HG03521 (cell line): Measurements from ENCODE around the gene RPS6KA3.

ENCODE experiments used
- ATAC-seq: cut with Tn5 transposase; IDR thresholded peaks from one replicate; pipeline ENCODE4 v1.9.1; 2021; ENCODE audit warnings: mild to moderate bottlenecking, moderate library complexity; ENCODE audit not compliant: unreplicated experiment

The RPS6KA3 gene

DNA sequence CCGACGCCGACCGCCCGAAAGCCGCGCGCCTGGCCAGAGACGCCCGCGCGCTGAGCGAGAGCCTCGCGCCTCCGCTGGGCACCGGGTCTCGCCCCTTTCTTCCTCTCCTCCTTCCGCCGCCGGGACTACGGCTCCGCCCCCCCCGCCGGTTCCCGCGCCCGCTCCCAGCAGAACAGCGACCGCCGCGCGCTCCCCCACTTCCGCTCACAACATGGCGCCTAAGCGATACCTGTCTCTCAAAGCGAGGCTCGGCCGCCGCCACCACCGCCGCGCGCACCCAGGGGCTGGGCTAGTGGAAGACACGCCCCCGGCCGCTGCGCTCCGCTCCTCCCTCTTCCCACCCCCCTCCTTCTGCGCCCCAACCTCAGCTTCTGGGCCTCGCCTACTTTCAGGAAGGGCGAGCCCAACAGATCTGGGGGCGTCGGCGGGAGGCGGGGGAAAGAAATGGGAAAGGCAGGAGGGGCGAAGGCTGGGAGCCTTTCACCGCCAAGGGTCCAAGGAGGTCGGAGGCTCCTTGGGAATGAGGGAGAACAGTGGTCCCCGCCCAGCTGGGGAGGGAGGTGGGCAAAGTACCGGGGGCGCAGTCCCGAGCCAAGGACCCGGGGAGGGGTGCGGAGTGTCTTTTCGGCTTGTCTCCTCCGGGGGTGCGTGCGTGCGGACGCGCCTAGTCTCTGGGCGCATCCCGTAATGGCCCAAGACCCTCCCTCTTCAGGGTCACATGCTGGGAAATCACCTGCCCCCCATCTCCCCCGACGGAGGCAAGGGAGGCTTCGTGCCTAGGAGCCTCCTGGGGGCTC lies at the start of gene RPS6KA3:
Gene RPS6KA3, minus strand, starts transcription at position 100 of the 797 bp plus-strand sequence. CDS start 277 bp downstream, outside the sequence.
- ATAC-seq, result peak; percentile 76

- ATAC-seq, result peak; percentile 59
Measured at GRCh38 chrX:20315140-20315539, 48.4 kb upstream of the RPS6KA3 start.

DNA sequence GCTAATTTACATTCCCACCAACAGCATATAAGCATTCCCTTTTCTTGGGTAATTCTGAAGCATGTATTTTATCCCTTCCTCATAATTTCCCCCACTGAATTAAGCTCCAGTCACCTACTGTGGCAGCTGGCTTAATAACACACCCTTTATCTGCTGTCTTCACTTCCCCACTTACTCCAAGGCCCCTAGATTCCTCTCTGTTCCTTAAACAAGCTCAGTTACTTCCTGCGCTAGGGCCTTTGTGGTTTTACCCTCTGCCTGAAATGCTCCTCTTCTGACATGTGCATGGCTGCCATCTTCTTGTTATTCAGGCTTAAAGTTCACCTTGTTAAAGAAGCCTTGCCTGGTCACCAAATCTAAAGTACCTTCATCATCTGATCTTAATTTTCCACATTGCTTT lies 47.2 kb upstream of the RPS6KA3 start:
- no peak for ATAC-seq

DNA sequence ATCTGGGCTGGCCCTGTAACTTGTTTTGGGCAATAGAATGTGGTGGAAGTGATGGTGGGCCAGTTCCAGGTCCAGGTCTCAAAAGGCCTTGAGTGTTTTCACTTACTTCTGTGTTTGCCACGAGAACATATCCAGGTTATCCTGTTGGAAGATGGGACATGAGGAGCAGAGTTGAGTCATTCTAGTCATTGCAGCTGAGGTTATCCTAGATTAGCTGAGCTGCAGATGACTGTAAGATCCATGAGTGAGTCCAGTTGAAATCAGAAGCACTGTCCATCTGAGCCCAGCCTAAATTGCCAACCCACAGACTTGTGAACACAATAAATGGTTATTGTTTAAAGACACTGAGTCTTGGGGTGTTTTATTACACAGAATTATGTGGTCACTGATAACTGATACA lies 45.3 kb upstream of the RPS6KA3 start:
- no peak for ATAC-seq

DNA sequence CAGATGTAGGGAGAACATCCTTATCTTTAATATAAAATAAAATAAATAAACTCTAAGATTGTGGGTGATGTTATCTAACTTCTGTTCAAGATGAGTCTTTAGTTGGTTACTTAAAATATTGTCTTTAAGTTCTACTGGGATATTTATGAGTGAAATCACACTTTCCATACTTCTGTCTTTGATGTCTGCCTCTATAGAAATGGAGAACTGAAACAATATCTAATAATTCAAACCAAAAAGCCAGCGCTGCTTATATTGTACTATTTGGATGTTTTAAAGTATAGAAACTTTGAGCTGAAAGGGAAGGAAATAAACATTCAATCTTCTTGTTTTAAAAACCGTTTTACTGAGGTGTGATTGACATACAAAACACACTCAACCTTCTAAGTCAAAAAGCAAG lies 44.8 kb upstream of the RPS6KA3 start:
- ATAC-seq, result no peak

GRCh38 chrX:20309806-20310205 lies 43.1 kb upstream of the RPS6KA3 start:
- ATAC-seq, result no peak

- ATAC-seq, result no peak
Measured at GRCh38 chrX:20306668-20307067, 40.0 kb upstream of the RPS6KA3 start.

GRCh38 chrX:20300822-20301221 lies 34.1 kb upstream of the RPS6KA3 start:
- ATAC-seq, result no peak

DNA sequence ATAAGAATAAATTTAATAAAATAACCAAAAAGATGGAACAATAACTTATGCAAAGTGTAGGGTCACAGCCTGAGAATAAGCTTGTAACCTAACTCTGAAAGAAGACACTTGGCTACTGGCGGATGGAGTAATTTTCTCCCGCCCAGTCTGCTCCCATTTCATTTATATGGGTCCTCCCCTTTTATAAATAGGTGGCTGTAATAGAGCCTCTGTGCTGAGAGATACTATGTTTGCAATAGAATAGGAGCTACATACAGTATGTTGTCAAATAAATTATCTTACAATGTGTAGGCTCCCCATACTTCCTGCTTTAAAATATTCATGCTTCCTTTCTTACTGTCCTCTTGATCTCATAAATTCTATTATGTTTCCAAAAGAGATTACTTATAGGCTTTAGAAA lies 28.2 kb upstream of the RPS6KA3 start:
- no peak for ATAC-seq

DNA sequence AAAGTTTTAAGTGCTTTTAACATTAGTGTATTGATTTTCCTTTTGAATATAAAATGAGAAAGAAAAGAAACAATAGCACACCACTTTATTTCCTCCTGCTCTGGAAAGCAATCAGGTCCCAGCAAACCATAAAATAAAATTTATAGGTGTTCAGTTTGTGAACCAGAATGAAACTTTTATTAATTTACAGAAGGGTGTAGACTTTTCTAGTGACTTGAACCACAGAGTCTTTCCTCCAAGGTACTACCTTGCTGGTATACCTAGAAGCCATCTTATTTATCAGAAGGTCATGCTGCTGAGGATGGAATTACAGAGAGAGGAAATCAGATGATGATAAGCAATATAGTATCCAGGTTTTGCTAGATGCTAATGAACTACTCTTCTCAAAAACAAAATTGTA lies 27.6 kb upstream of the RPS6KA3 start:
- no peak for ATAC-seq

DNA sequence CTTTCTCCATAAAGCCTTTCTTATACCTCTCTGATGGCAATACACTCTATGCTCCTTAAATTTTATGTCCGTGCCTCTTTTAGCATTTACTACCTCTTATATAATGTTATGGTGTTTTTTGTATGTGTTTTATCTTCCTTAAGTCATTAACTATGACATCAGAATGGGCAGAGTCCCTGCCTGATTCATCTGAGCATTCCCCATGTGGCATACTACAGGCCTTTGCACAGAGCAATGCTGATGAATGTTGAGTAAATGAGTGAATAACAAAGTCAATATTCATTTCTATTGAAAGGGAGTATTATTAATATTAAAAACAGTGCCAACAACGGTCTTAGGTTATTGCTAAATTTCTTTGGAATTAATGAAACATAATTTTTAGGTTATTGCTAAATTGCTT lies 18.8 kb upstream of the RPS6KA3 start:
- ATAC-seq, result no peak

DNA sequence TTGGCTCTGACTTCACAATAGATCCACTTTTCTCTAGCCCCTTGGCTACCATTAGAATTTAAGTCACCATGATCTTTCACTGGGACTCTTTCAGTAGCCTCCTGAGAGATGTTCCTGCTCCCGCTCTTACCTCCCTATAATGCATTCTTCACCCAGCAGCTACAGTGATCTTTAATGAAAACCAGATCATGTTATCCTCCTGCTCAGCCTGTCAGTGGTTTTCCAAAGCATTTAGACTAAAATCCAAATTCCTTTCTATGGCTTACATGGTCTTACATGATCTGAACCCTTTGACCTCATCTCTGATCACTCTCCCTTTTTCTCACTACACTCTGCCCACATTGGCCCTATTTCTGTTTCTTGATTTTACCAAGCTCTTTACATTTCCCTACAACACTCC lies 18.3 kb upstream of the RPS6KA3 start:
- ATAC-seq, result no peak

GRCh38 chrX:20284444-20284843 lies 17.7 kb upstream of the RPS6KA3 start:
- ATAC-seq, result no peak

GRCh38 chrX:20280938-20281337 lies 14.2 kb upstream of the RPS6KA3 start:
- no peak for ATAC-seq

GRCh38 chrX:20274121-20274520 lies 7.4 kb upstream of the RPS6KA3 start:
- no peak for ATAC-seq

- no peak for ATAC-seq
Measured at GRCh38 chrX:20271730-20272129, 5.0 kb upstream of the RPS6KA3 start.

DNA sequence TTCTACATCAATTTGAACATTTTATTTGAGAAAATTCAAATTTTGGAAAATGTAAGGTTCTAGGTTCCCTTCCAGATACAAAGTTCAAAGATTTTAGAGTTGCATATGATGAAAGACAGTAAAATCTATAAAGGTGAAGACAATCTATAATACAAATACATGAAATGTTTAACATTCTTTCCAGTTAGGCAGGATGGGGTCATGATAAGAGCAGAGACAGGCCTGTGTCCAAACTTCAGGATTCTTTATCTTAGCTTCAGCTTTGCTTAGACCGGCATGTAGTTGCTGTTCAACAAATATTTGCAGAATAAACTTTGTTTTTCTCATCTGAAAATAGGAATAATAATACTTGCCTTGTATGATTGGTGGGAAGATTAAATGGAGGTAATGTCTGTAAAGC lies 4.5 kb upstream of the RPS6KA3 start:
- no peak for ATAC-seq

DNA sequence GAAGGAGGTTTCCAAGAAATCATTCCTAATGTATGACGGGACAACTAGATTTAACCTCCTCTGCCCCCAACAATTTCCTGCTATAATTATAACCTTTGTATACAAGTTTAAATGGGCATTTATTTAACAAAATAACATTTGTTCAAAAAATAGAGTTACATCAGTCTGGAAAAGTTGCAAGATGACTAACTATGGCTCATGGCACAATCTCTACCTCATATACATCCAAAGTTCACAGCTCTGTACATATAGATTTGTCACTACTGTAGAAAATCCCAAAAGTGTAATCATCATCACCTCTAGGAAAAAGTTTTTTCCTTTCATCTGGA lies 3.8 kb upstream of the RPS6KA3 start:
- no peak for ATAC-seq

DNA sequence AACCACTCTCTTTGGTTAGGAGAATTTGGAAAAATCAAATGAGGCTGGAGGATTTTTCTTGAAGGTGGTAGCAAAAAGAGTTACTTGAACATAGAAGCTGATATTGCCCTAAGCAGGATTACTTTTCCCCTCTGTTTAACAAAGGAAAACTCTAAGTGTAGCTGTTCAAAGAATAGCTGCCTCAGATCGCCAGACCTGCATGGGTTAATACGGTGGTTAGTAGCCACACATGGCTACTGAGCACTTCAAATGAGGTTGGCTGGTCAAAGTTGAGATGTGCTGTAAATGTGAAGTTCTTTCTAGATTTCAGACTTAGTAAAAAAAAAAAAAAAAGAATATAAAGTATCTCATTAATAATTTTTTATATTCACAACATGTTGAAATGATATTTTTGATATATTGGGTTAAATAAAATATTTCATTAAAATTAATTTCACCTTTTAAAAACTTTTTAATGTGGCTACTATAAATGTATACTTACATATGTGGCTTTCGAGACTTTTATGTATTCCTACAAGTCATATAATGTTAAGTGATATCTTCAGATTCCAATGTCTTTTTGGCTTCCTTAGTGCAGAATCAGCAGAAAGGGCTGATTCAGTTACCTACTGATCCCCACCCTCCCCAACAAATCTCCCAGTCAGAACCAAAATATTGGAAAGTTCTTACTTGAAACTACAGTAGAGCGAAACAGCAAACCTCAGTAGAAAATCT lies 3.3 kb upstream of the RPS6KA3 start:
- ATAC-seq, result no peak

DNA sequence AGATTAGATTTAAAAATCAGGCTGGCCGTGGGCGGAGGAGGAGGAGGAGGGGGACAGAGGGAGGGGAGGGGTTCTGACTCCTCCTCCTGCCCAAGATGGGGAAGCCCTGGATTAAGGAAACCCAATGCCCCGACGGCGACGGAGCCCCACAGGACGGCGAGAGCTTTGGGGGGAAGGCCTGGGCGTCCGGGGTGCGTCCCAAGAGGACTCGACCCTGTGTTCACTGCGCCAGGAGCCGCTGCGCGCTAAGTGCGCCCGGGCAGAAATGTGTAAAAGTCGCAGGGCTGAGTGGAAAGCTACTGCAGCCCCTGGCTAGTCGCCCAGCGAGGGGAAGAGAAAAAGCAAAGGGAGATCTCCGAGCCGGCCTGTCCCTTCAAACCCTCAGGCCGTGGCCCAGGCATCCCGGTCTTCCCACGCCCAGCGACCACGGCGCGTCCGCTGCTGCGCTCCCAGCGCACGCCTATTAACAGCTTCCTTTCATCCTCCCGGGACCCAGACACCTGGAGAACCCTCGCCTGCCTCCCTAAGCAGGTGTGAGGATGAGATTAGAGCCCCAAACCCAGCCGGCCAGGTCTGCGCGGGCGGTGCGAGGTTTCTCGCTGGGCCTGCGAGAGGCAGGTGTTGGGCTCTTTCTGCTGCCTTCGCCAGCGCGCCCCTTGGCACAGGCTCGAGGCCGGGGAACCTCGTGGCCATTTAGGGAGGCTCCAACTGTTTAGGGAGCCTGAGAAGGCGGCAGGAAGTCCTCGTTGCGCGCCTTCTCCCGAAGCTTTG lies 1.4 kb upstream of the RPS6KA3 start:
- ATAC-seq, result no peak

DNA sequence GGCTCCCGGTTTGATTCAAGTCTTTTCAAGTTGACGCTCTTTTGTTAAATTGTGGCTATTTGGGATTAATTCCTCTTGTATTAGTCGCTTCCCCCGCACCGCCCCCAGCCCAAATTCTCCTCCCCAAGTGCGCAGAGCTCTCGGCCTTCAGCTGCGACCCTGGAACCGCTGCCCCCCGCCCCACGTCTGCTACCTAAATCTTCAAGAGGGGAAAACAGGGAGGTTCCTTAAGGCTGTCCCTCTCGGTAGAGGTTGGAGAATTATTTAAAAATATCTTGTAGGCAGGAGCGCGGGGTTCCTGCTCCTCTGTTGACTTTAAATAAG lies 860 bp upstream of the RPS6KA3 start:
- no peak for ATAC-seq
